Right atrium auricular region (tissue), 2 donors: ENCODE measurements around the gene TMC4. TPM values are rescaled to one million over a fixed set of nuclear protein-coding genes. Genes with fewer than 3 reads are reported as not detected.
A peak's percentile ranks its signal among the peaks of the same experiment; 100 is the strongest.
"Not testable (repeated sequence)": the region's sequence is repeated elsewhere in the genome, so short reads cannot be mapped to it uniquely, and the experiment has no call there.

Experiments used
- DNase-seq: peaks from one replicate; pipeline ENCODE4 v3.0.0-alpha.2; 2019; ENCODE audit warnings: low spot score
- H3K27ac ChIP-seq, 2 donors: fragments of 200-600 bp; sonication (generic); 1 replicate in 1 of 2; 2 replicates in 1 of 2; pipeline ENCODE4 v1.5.1; 2016 to 2019
- H3K27me3 ChIP-seq, 2 donors: fragments of 200-600 bp; sonication (generic); one replicate each; pipeline versions ENCODE4 v1.5.1 to v1.6.0; 2017 to 2019
- H3K36me3 ChIP-seq: fragments of 200-600 bp; sonication (generic); one replicate; pipeline ENCODE4 v1.5.1; 2016
- H3K4me1 ChIP-seq, 2 donors: fragments of 200-600 bp; sonication (generic); one replicate each; pipeline versions ENCODE4 v1.5.1 to v1.6.0; 2017 to 2019
- H3K4me3 ChIP-seq, 2 donors: fragments of 200-600 bp; sonication (generic); 1 replicate in 1 of 2; 2 replicates in 1 of 2; pipeline ENCODE4 v1.5.1; 2017 to 2019; ENCODE audit warnings: mild to moderate bottlenecking in 1 of 2, moderate library complexity in 1 of 2
- H3K9me3 ChIP-seq, 2 donors: fragments of 200-600 bp; sonication (generic); one replicate each; pipeline ENCODE4 v1.5.1; 2019
- total RNA-seq, 2 donors: library from RNA; depleted of rRNA; stranded (reverse); fragments of >200 nt; gene quantifications; one replicate each; pipeline ENCODE4 v1.1.0, GENCODE V29; 2016
- TF ChIP-seq, protein P1 (sequence below), 2 donors: fragments of 200-600 bp; sonication (generic); IDR thresholded peaks; one replicate each; pipeline ENCODE4 v1.5.1; 2019; ENCODE audit warnings: antibody characterized with exemption in 2 of 2

TMC4 gene
- total RNA-seq, 2 donors from 2014 or later = 1.7 to 2.8 TPM

DNA sequence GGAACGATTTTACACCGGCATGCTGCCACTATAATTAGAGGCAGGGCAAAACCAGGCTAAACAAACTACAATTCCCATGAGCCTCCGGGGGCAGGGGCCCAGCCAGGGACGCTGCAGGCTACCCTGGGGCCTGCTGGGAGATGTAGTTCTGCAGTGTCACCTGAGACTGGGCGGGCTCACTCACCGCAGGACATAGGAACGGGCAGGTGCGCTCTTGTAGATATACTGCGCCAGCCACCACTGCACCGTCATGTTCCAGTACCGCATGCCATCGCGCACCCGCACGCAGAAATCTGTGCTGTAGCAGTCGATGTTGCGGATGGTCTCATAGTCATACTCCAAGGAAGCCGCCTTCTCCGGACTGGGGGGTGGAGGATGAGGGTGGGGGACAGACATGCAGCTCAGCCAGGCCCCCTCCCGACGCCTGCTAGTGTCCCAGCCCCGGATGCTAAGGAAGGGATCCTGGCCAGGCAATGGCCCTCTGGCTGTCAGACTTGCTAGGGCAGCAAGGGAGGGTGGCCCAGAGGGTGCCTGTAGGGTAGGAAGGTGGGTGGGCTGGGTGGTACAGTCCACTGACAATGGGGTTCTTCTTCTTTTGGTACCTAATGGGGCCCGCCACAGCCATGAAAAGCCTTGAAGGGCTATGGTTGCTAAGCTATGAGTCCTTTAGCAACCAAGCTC lies 5.8 kb upstream of the TMC4 start:
- H3K9me3 ChIP-seq = no peaks in the 10 kb centered on the region
- H3K27ac ChIP-seq = no peak overlapping the region
- H3K4me3 ChIP-seq = no peak overlapping the region
- DNase-seq = no peak
- H3K4me1 ChIP-seq = no peaks in the 10 kb centered on the region
- no peaks in the 10 kb centered on the region for H3K36me3 ChIP-seq
- no peaks in the 10 kb centered on the region for H3K27me3 ChIP-seq
- TF ChIP-seq, protein P1, sequence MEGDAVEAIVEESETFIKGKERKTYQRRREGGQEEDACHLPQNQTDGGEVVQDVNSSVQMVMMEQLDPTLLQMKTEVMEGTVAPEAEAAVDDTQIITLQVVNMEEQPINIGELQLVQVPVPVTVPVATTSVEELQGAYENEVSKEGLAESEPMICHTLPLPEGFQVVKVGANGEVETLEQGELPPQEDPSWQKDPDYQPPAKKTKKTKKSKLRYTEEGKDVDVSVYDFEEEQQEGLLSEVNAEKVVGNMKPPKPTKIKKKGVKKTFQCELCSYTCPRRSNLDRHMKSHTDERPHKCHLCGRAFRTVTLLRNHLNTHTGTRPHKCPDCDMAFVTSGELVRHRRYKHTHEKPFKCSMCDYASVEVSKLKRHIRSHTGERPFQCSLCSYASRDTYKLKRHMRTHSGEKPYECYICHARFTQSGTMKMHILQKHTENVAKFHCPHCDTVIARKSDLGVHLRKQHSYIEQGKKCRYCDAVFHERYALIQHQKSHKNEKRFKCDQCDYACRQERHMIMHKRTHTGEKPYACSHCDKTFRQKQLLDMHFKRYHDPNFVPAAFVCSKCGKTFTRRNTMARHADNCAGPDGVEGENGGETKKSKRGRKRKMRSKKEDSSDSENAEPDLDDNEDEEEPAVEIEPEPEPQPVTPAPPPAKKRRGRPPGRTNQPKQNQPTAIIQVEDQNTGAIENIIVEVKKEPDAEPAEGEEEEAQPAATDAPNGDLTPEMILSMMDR (IDR thresholded peaks at IDR 0.05) = no peak

GRCh38 chr19:54173951-54174834 lies 1.2 kb upstream of the TMC4 start:
- TF ChIP-seq, protein P1 (IDR thresholded peaks at IDR 0.05) = no peak
- H3K4me1 ChIP-seq = peaks cover 0 to 7% of the 10 kb centered on the region in 2 donors
- peaks cover 0 to 3% of the 10 kb centered on the region in 2 donors for H3K27me3 ChIP-seq
- no peak for DNase-seq
- no peaks in the 10 kb centered on the region for H3K36me3 ChIP-seq
- no peak overlapping the region for H3K27ac ChIP-seq
- H3K4me3 ChIP-seq = no peak overlapping the region
- no peaks in the 10 kb centered on the region for H3K9me3 ChIP-seq

DNA sequence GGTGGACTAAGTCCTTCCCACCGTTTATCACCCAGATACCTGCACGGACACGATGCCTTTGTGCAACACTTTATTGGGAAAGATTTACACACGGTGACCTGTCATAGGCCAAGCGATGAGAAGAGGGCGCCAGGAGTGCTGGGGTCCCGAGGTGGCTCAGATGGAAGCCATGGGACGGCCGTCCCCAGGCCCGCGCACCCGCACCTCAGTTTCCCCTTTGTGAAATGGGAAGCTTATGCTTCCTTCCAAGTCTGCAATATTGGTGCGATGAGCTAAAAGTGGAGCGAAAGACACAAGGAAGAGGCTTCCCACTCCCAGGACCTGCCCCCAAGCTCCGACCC lies 369 bp upstream of the TMC4 start:
- peak overlapping the region in 1 of 2 donors; percentile 32 for H3K27ac ChIP-seq
- H3K4me3 ChIP-seq = no peak overlapping the region
- DNase-seq = no peak

DNA sequence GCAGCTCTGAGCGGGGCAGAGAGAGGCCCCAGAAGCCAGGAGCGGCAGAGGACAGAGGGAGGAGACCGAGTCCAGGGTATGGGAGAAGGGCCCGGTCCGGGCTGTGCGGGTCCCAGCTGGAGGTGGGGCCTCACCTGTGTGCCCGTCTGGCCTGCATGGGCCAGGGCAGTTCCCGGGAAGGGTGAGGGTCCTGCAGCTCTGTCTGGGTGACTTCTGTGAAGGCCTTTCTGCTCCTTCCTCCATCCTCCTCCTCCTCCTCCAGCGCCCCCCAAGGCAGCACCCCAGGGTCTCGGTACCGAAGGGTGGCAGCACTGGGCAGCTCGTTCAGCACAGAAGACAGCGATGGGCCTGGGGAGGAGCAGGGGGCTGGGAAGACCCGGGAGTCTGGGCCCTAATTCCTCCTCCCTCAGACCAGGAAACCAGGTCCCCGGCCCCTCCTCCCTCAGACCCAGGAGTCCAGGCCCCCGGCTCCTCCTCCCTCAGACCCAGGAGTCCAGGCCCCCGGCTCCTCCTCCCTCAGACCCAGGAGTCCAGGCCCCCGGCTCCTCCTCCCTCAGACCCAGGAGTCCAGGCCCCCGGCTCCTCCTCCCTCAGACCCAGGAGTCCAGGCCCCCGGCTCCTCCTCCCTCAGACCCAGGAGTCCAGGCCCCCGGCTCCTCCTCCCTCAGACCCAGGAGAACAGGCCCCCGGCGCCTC lies 1.1 kb downstream of the TMC4 start:
- not testable (repeated sequence) for DNase-seq, H3K27me3 ChIP-seq, H3K9me3 ChIP-seq, H3K36me3 ChIP-seq, H3K4me3 ChIP-seq, H3K27ac ChIP-seq
- H3K4me1 ChIP-seq = peaks cover 0 to 13% of the 10 kb centered on the region in 2 donors

More for the DNA sequence above, 369 bp upstream of the TMC4 start:
- no peaks in the 10 kb centered on the region for H3K9me3 ChIP-seq
- no peaks in the 10 kb centered on the region for H3K36me3 ChIP-seq
- TF ChIP-seq, protein P1 (IDR thresholded peaks at IDR 0.05) = no peak
- peaks cover 0 to 9% of the 10 kb centered on the region in 2 donors for H3K4me1 ChIP-seq
- peaks cover 0 to 3% of the 10 kb centered on the region in 2 donors for H3K27me3 ChIP-seq

- Histone ChIP-seq H3K4me1 (peaks cover 0 to 20% of the 10 kb centered on the region in 2 donors), H3K4me3 (no peak overlapping the region), H3K27ac (no peak overlapping the region), H3K9me3 (no peaks in the 10 kb centered on the region), H3K27me3 (peaks cover 0 to 3% of the 10 kb centered on the region in 2 donors), H3K36me3 (no peaks in the 10 kb centered on the region)
- no peak for DNase-seq
- TF ChIP-seq, protein P1 (IDR thresholded peaks at IDR 0.05) = no peak
Observed at GRCh38 chr19:54169149-54169740, 3.7 kb downstream of the TMC4 start.
